Osteoblast (primary cell): ENCODE results near the gene ELN. TPM values are rescaled to one million over a fixed set of nuclear protein-coding genes. Genes with fewer than 3 reads are reported as not detected.
A peak's percentile ranks its signal among the peaks of the same experiment; 100 is the strongest.

Experiments used
- DNase-seq: peaks from one replicate; pipeline ENCODE4 v3.0.0; 2011; ENCODE audit warnings: low spot score, mixed read lengths; ENCODE audit not compliant: insufficient read length; ENCODE audit errors: missing footprints
- H2AFZ ChIP-seq: 2 replicates; pipeline ENCODE4 v1.6.0; 2011; ENCODE audit warnings: mild to moderate bottlenecking, low read length
- H3K27ac ChIP-seq: 2 replicates; pipeline ENCODE4 v1.5.1; 2011; ENCODE audit warnings: mild to moderate bottlenecking, low read depth, low read length, moderate library complexity
- H3K27me3 ChIP-seq: 2 replicates; pipeline ENCODE4 v1.6.0; 2012; ENCODE audit warnings: mild to moderate bottlenecking, control low read depth, inconsistent platforms, low read length, moderate library complexity; ENCODE audit not compliant: insufficient read depth
- H3K36me3 ChIP-seq: 2 replicates; pipeline ENCODE4 v1.5.1; 2011; ENCODE audit warnings: mild to moderate bottlenecking, low read length, control low read depth, moderate library complexity; ENCODE audit not compliant: insufficient read depth
- H3K4me1 ChIP-seq: 2 replicates; pipeline ENCODE4 v1.5.1; 2011; ENCODE audit warnings: mild to moderate bottlenecking, low read length, control low read depth, moderate library complexity; ENCODE audit not compliant: insufficient read depth
- H3K4me2 ChIP-seq: 2 replicates; pipeline ENCODE4 v1.6.0; 2011; ENCODE audit warnings: mild to moderate bottlenecking, low read length; ENCODE audit not compliant: insufficient read depth
- H3K4me3 ChIP-seq: fragments of 200-600 bp; sonication (generic); 3 replicates; pipeline ENCODE4 v1.5.1; 2012; ENCODE audit warnings: mild to moderate bottlenecking, low read length, inconsistent platforms; ENCODE audit not compliant: insufficient read depth
- H3K79me2 ChIP-seq: 2 replicates; pipeline ENCODE4 v1.6.0; 2012; ENCODE audit warnings: mild to moderate bottlenecking, low read length, control low read depth, inconsistent platforms; ENCODE audit not compliant: insufficient read depth
- H3K9me3 ChIP-seq: 2 replicates; pipeline ENCODE4 v1.5.1; 2011; ENCODE audit warnings: low read depth, low read length, control low read depth
- H4K20me1 ChIP-seq: 2 replicates; pipeline ENCODE4 v1.6.0; 2012; ENCODE audit warnings: mild to moderate bottlenecking, low read length, control low read depth; ENCODE audit not compliant: insufficient read depth
- total RNA-seq: library from RNA; depleted of rRNA; stranded (reverse); fragments of >200 nt; gene quantifications from 2 replicates; pipeline ENCODE4 v1.2.3, GENCODE V29; 2012
- TF ChIP-seq, protein P1 (sequence below): IDR thresholded peaks from 2 replicates; pipeline ENCODE4 v1.5.1; 2011; ENCODE audit warnings: mild to moderate bottlenecking, low read depth, low read length, moderate library complexity; ENCODE audit errors: extremely low read depth

The ELN gene
- total RNA-seq, 1 donor: 69.1 TPM

DNA sequence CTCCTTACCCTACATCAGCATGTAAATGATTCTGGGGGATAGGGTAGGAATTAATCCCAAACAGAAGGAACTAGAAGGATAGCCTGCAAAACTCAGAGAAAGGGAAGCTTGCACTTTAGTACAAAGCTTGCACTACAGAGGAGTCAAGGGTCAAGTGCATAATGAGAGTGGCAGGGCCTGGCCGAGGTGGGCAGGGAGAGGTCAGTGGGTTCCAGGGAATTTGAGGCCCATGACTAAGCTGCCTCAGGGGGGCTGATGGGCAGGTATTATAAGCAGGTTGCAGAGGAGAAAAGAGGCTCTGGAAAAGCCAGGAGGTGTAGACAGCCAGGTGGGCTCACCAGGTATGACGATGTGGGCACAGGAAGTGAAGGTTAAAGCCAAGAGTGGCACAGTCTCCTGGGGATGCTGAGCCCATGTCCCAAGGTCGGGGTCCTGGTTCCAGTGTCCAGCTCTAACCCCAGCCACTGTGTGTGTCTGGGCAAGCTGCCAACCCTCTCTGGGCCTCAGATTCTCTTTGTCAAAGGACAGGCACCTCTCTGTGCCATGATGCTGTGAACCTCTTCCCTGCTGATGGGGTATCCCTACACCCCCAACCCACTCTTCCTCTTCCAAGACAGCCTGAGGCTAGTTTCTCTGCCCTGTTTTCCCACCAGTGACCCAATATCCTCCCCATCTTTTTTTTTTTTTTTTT, 32.0 kb upstream of the ELN start:
- H3K4me3 ChIP-seq: no peak overlapping the region
- H3K36me3 ChIP-seq: no peaks in the 10 kb centered on the region
- H2AFZ ChIP-seq: no peak overlapping the region
- DNase-seq: peak; percentile 57
- no peaks in the 10 kb centered on the region for H4K20me1 ChIP-seq
- peaks cover 6% of the 10 kb centered on the region for H3K9me3 ChIP-seq
- H3K4me2 ChIP-seq: no peak overlapping the region
- H3K4me1 ChIP-seq: peaks cover 26% of the 10 kb centered on the region
- H3K79me2 ChIP-seq: no peaks in the 10 kb centered on the region
- TF ChIP-seq, protein P1, sequence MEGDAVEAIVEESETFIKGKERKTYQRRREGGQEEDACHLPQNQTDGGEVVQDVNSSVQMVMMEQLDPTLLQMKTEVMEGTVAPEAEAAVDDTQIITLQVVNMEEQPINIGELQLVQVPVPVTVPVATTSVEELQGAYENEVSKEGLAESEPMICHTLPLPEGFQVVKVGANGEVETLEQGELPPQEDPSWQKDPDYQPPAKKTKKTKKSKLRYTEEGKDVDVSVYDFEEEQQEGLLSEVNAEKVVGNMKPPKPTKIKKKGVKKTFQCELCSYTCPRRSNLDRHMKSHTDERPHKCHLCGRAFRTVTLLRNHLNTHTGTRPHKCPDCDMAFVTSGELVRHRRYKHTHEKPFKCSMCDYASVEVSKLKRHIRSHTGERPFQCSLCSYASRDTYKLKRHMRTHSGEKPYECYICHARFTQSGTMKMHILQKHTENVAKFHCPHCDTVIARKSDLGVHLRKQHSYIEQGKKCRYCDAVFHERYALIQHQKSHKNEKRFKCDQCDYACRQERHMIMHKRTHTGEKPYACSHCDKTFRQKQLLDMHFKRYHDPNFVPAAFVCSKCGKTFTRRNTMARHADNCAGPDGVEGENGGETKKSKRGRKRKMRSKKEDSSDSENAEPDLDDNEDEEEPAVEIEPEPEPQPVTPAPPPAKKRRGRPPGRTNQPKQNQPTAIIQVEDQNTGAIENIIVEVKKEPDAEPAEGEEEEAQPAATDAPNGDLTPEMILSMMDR: no peak
- no peak overlapping the region for H3K27ac ChIP-seq
- H3K27me3 ChIP-seq: no peaks in the 10 kb centered on the region

- peak; percentile 83 for DNase-seq
- peaks cover 26% of the 10 kb centered on the region for H3K4me1 ChIP-seq
- no peaks in the 10 kb centered on the region for H3K27me3 ChIP-seq
- no peak overlapping the region for H3K4me3 ChIP-seq
- no peaks in the 10 kb centered on the region for H3K36me3 ChIP-seq
- TF ChIP-seq, protein P1: no peak
- H3K9me3 ChIP-seq: peaks cover 6% of the 10 kb centered on the region
- no peak overlapping the region for H2AFZ ChIP-seq
- H3K27ac ChIP-seq: no peak overlapping the region
- no peak overlapping the region for H3K4me2 ChIP-seq
- no peaks in the 10 kb centered on the region for H3K79me2 ChIP-seq
- no peaks in the 10 kb centered on the region for H4K20me1 ChIP-seq
Measured at GRCh38 chr7:73997056-73997455, 30.9 kb upstream of the ELN start.

GRCh38 chr7:73999664-74000435, 28.1 kb upstream of the ELN start:
- Histone ChIP-seq H3K27ac (peak overlapping the region; percentile 67), H3K4me2 (peak overlapping the region; percentile 64), H3K4me1 (peaks cover 35% of the 10 kb centered on the region), H3K79me2 (no peaks in the 10 kb centered on the region), H3K27me3 (no peaks in the 10 kb centered on the region), H2AFZ (peak overlapping the region; percentile 33), H3K4me3 (peak overlapping the region; percentile 18), H3K9me3 (no peaks in the 10 kb centered on the region), H3K36me3 (no peaks in the 10 kb centered on the region), H4K20me1 (no peaks in the 10 kb centered on the region)
- DNase-seq: peak; percentile 99
- TF ChIP-seq, protein P1: no peak

- peaks cover 32% of the 10 kb centered on the region for H3K4me1 ChIP-seq
- no peak overlapping the region for H3K4me3 ChIP-seq
- DNase-seq: no peak
- TF ChIP-seq, protein P1: no peak
- H3K36me3 ChIP-seq: no peaks in the 10 kb centered on the region
- no peaks in the 10 kb centered on the region for H3K79me2 ChIP-seq
- no peaks in the 10 kb centered on the region for H3K27me3 ChIP-seq
- no peak overlapping the region for H2AFZ ChIP-seq
- peak overlapping the region; percentile 67 for H3K27ac ChIP-seq
- no peaks in the 10 kb centered on the region for H4K20me1 ChIP-seq
- H3K9me3 ChIP-seq: no peaks in the 10 kb centered on the region
- no peak overlapping the region for H3K4me2 ChIP-seq
Measured at GRCh38 chr7:74000489-74001149, 27.4 kb upstream of the ELN start.
